GM12864 (cell line): ENCODE results near the gene CKS2.
A peak's percentile ranks its signal among the peaks of the same experiment; 100 is the strongest.

Experiments
- DNase-seq: peaks from one replicate; pipeline ENCODE4 v3.0.0-alpha.2; 2011; ENCODE audit warnings: low read depth
- H3K4me3 ChIP-seq: 2 replicates; pipeline ENCODE4 v1.5.1; 2011; ENCODE audit warnings: mild to moderate bottlenecking, low read depth, low read length, control low read depth
- CTCF ChIP-seq: IDR thresholded peaks from 2 replicates; pipeline ENCODE4 v1.5.1; 2011; ENCODE audit warnings: low read depth, mild to moderate bottlenecking, moderate library complexity, low read length, control low read depth, inconsistent platforms; ENCODE audit errors: missing control alignments

CKS2 gene

GRCh38 chr9:89304020-89304833 is 6.8 kb upstream of the CKS2 start:
- H3K4me3 ChIP-seq: no peak overlapping the region
- no peak for DNase-seq
- TF ChIP-seq CTCF: no peak

- H3K4me3 ChIP-seq: no peak overlapping the region
- TF ChIP-seq CTCF: no peak
- DNase-seq: no peak
These were observed 6.2 kb upstream of the CKS2 start for GRCh38 chr9:89304834-89305188.

GRCh38 chr9:89305868-89306267 is 5.1 kb upstream of the CKS2 start:
- no peak overlapping the region for H3K4me3 ChIP-seq
- DNase-seq: no peak
- TF ChIP-seq CTCF: no peak

GRCh38 chr9:89309166-89309565 is 1.8 kb upstream of the CKS2 start:
- no peak for DNase-seq
- no peak overlapping the region for H3K4me3 ChIP-seq
- TF ChIP-seq CTCF: no peak

GRCh38 chr9:89309608-89310474 is 1.2 kb upstream of the CKS2 start:
- TF ChIP-seq CTCF: no peak
- peak overlapping the region; percentile 89 for H3K4me3 ChIP-seq
- no peak for DNase-seq

GRCh38 chr9:89311346-89312221 is 589 bp downstream of the CKS2 start:
- no peak for TF ChIP-seq CTCF
- no peak for DNase-seq
- peak overlapping the region; percentile 71 for H3K4me3 ChIP-seq
